Naive thymus-derived CD4-positive, alpha-beta T cell (primary cell): ENCODE results near the gene AHR. TPM values are rescaled to one million over a fixed set of nuclear protein-coding genes. Genes with fewer than 3 reads are reported as not detected.
A peak's percentile ranks its signal among the peaks of the same experiment; 100 is the strongest.
"Not testable (repeated sequence)": the region's sequence is repeated elsewhere in the genome, so short reads cannot be mapped to it uniquely, and the experiment has no call there.

ENCODE experiments used
- ATAC-seq: fragments of 150-1000 bp; cut with Tn5 transposase; 2 replicates; pipeline ENCODE4 v1.10.0; 2021; ENCODE audit warnings: mild to moderate bottlenecking, moderate library complexity
- CTCF ChIA-PET: fragments of 350-600 bp; sonication (Branson Sonifier 250); formaldehyde crosslinking; loops from one replicate; lab custom pipeline; 2021; ENCODE audit warnings: antibody characterized with exemption; lab: Charles Lee
- POLR2A ChIA-PET: fragments of 350-600 bp; sonication (Branson Sonifier 250); formaldehyde crosslinking; loops from one replicate; lab custom pipeline; 2021; ENCODE audit warnings: antibody characterized with exemption, inconsistent platforms; lab: Charles Lee
- DNase-seq, 9 donors: peaks; one replicate each; pipeline versions ENCODE4 v3.0.0 to v3.0.0-alpha.2; 2020 to 2022; ENCODE audit warnings: mixed read lengths in 1 of 9
- H3K27ac ChIP-seq: one replicate; pipeline ENCODE4 v1.7.0; 2013; ENCODE audit warnings: mild to moderate bottlenecking, low read depth, low read length, moderate library complexity
- H3K27me3 ChIP-seq, 2 donors: one replicate each; pipeline ENCODE4 v1.7.0; 2013; ENCODE audit warnings: low read length in 2 of 2, mild to moderate bottlenecking in 2 of 2, moderate library complexity in 2 of 2; ENCODE audit not compliant: control insufficient read depth in 2 of 2, insufficient read depth in 2 of 2
- H3K36me3 ChIP-seq, 3 experiments: 1 replicate in 2 of 3; 2 replicates in 1 of 3; pipeline ENCODE4 v1.7.0; 2013; ENCODE audit warnings: low read length in 3 of 3, mild to moderate bottlenecking in 3 of 3, moderate library complexity in 1 of 3; ENCODE audit not compliant: insufficient read depth in 3 of 3, control insufficient read depth in 2 of 3
- H3K4me1 ChIP-seq, 2 donors: one replicate each; pipeline ENCODE4 v1.7.0; 2013; ENCODE audit warnings: low read length in 2 of 2, mild to moderate bottlenecking in 2 of 2, moderate library complexity in 1 of 2; ENCODE audit not compliant: control insufficient read depth in 2 of 2, insufficient read depth in 2 of 2
- H3K4me3 ChIP-seq: 2 replicates; pipeline ENCODE4 v1.7.0; 2013; ENCODE audit warnings: mild to moderate bottlenecking, low read length
- H3K9me3 ChIP-seq, 3 experiments: 1 replicate in 2 of 3; 2 replicates in 1 of 3; pipeline ENCODE4 v1.7.0; 2013; ENCODE audit warnings: low read length in 3 of 3; ENCODE audit not compliant: control insufficient read depth in 2 of 3
- H3K27ac Mint-ChIP-seq, 9 donors: one replicate each; pipeline ENCODE4 v1.8.0; 2020 to 2022; ENCODE audit warnings: mixed read lengths in 9 of 9, mild to moderate bottlenecking in 8 of 9, moderate library complexity in 5 of 9, inconsistent platforms in 2 of 9
- H3K27me3 Mint-ChIP-seq, 5 donors: one replicate each; pipeline ENCODE4 v1.8.0; 2021 to 2022; ENCODE audit warnings: mixed read lengths in 5 of 5, mild to moderate bottlenecking in 1 of 5
- H3K36me3 Mint-ChIP-seq, 5 donors: one replicate each; pipeline ENCODE4 v1.8.0; 2020 to 2022; ENCODE audit warnings: mixed read lengths in 5 of 5, mild to moderate bottlenecking in 3 of 5, inconsistent platforms in 1 of 5
- H3K4me1 Mint-ChIP-seq, 7 donors: one replicate each; pipeline ENCODE4 v1.8.0; 2020 to 2022; ENCODE audit warnings: mixed read lengths in 7 of 7, mild to moderate bottlenecking in 3 of 7, inconsistent platforms in 1 of 7
- H3K4me3 Mint-ChIP-seq, 10 donors: one replicate each; pipeline ENCODE4 v1.8.0; 2020 to 2022; ENCODE audit warnings: mild to moderate bottlenecking in 10 of 10, mixed read lengths in 10 of 10, moderate library complexity in 6 of 10, inconsistent platforms in 2 of 10
- H3K9me3 Mint-ChIP-seq, 11 donors: one replicate each; pipeline ENCODE4 v1.8.0; 2020 to 2022; ENCODE audit warnings: mixed read lengths in 11 of 11, mild to moderate bottlenecking in 4 of 11, inconsistent platforms in 1 of 11, moderate library complexity in 1 of 11
- intact Hi-C, 2 donors: fragments of 100-400 bp; cut with micrococcal nuclease; formaldehyde crosslinking; loops; one replicate each; pipeline ENCODE4 v1.15.1; 2023
- polyA plus RNA-seq, 2 donors: library from polyadenylated mRNA; unstranded; fragments of 300-500 nt; fragmentation: Illumina TruSeq; gene quantifications; one replicate each; pipeline ENCODE4 v1.2.3, GENCODE V29; 2021
- total RNA-seq, 6 experiments: library from RNA in 5 of 6; stranded (reverse) in 5 of 6; gene quantifications; 1 replicate in 5 of 6; 2 replicates in 1 of 6; pipeline ENCODE4 v1.2.3 and lab custom pipeline; 2021 to 2026

Gene AHR
- total and polyA plus RNA-seq, 7 experiments from 2014 or later: 6.7 to 109 (median 16.0) TPM

DNA sequence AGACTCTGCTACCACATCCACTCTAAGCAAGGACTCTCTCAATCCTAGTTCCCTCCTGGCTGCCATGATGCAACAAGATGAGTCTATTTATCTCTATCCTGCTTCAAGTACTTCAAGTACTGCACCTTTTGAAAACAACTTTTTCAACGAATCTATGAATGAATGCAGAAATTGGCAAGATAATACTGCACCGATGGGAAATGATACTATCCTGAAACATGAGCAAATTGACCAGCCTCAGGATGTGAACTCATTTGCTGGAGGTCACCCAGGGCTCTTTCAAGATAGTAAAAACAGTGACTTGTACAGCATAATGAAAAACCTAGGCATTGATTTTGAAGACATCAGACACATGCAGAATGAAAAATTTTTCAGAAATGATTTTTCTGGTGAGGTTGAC is 40.7 kb downstream of the AHR start:
- CTCF ChIA-PET: no interaction called here
- Mint-ChIP-seq H3K27me3 (no peaks in the 10 kb centered on the region), H3K4me1 (peaks cover 0 to 14% (median 0%) of the 10 kb centered on the region in 7 donors), H3K36me3 (peaks cover 0 to 50% (median 37%) of the 10 kb centered on the region in 5 donors), H3K4me3 (no peak overlapping the region), H3K9me3 (peaks cover 0 to 5% (median 0%) of the 10 kb centered on the region in 11 donors), H3K27ac (peak overlapping the region in 1 of 9 donors; percentile 50)
- intact Hi-C loops: no loop called here
- no peak overlapping the region for H3K4me3 ChIP-seq
- H3K27ac ChIP-seq: no peak overlapping the region
- peaks cover 0 to 5% of the 10 kb centered on the region in 2 donors for H3K4me1 ChIP-seq
- peaks cover 4 to 29% (median 8%) of the 10 kb centered on the region in 3 experiments for H3K36me3 ChIP-seq
- H3K9me3 ChIP-seq: no peaks in the 10 kb centered on the region
- DNase-seq (no peak), ATAC-seq (no peak)
- POLR2A ChIA-PET: no interaction called here
- H3K27me3 ChIP-seq: no peaks in the 10 kb centered on the region

DNA sequence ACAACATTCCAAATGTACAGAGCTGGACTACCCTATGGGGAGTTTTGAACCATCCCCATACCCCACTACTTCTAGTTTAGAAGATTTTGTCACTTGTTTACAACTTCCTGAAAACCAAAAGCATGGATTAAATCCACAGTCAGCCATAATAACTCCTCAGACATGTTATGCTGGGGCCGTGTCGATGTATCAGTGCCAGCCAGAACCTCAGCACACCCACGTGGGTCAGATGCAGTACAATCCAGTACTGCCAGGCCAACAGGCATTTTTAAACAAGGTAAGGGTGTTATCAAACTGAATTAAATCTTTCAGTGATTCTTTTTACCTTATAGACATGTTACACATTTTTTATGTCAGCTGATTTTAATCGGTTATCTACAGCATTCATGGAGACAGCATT is 41.5 kb downstream of the AHR start:
- Histone ChIP-seq H3K36me3 (peaks cover under 1 to 22% (median 4%) of the 10 kb centered on the region in 3 experiments), H3K9me3 (no peaks in the 10 kb centered on the region), H3K4me1 (peaks cover 0 to 5% of the 10 kb centered on the region in 2 donors), H3K27me3 (no peaks in the 10 kb centered on the region), H3K27ac (no peak overlapping the region), H3K4me3 (no peak overlapping the region)
- peaks cover 0 to 14% (median 0%) of the 10 kb centered on the region in 7 donors for H3K4me1 Mint-ChIP-seq
- CTCF ChIA-PET: no interaction called here
- H3K36me3 Mint-ChIP-seq: peaks cover 0 to 46% (median 35%) of the 10 kb centered on the region in 5 donors
- no peaks in the 10 kb centered on the region for H3K27me3 Mint-ChIP-seq
- peak; percentile 21 for ATAC-seq
- DNase-seq: no peak
- POLR2A ChIA-PET: no interaction called here
- intact Hi-C loops: no loop called here
- peaks cover 0 to 5% (median 0%) of the 10 kb centered on the region in 11 donors for H3K9me3 Mint-ChIP-seq
- H3K27ac Mint-ChIP-seq: no peak overlapping the region
- H3K4me3 Mint-ChIP-seq: no peak overlapping the region

DNA sequence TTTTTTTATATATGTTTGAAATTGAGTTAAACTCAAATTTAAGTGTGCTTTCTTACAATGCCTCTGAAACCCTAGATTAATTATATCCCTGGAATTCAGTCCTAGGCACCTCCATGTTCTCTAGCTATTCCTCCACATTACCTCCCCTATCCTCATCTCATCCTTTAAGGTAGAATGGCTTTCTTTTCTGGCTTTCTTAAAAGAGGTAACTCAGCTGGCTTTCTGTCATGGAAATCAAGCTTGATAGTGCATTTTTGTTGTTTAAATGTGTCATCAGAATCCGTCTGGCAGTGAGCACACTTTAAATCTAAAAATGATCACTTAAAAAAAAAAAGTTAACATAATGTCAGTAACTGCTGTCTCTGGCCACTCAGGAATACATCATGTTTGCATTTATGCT is 42.2 kb downstream of the AHR start:
- POLR2A ChIA-PET: interaction anchor here (1.0 kb wide), 1 partner anchor 42 kb away, joined by 3 read pairs; the partner anchor contains the start of gene AHR
- Histone ChIP-seq H3K4me3 (no peak overlapping the region), H3K27me3 (no peaks in the 10 kb centered on the region), H3K4me1 (peaks cover 0 to 5% of the 10 kb centered on the region in 2 donors), H3K36me3 (peaks cover 0 to 21% (median 4%) of the 10 kb centered on the region in 3 experiments), H3K27ac (no peak overlapping the region), H3K9me3 (no peaks in the 10 kb centered on the region)
- Mint-ChIP-seq H3K36me3 (peaks cover 0 to 43% (median 32%) of the 10 kb centered on the region in 5 donors), H3K4me1 (peaks cover 0 to 14% (median 0%) of the 10 kb centered on the region in 7 donors), H3K9me3 (peaks cover 0 to 5% (median 0%) of the 10 kb centered on the region in 11 donors), H3K27ac (no peak overlapping the region), H3K27me3 (no peaks in the 10 kb centered on the region), H3K4me3 (no peak overlapping the region)
- no peak for DNase-seq
- no peak for ATAC-seq
- intact Hi-C loops: no loop called here
- CTCF ChIA-PET: no interaction called here

DNA sequence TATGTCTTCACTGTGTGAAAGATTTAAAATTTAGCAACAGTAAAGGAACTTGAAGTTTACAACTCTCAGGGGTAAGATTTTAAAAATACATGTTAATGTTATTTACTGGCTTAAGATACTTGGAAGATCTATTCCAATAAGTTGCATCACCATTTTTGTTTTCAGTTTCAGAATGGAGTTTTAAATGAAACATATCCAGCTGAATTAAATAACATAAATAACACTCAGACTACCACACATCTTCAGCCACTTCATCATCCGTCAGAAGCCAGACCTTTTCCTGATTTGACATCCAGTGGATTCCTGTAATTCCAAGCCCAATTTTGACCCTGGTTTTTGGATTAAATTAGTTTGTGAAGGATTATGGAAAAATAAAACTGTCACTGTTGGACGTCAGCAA is 44.3 kb downstream of the AHR start:
- Mint-ChIP-seq H3K9me3 (no peaks in the 10 kb centered on the region), H3K4me1 (peaks cover 0 to 14% (median 0%) of the 10 kb centered on the region in 7 donors), H3K27ac (no peak overlapping the region), H3K36me3 (peaks cover 0 to 33% (median 24%) of the 10 kb centered on the region in 5 donors), H3K4me3 (peak overlapping the region in 1 of 10 donors; percentile 39), H3K27me3 (no peaks in the 10 kb centered on the region)
- H3K36me3 ChIP-seq: peaks cover 0 to 15% (median 0%) of the 10 kb centered on the region in 3 experiments
- H3K4me3 ChIP-seq: no peak overlapping the region
- peaks cover 0 to 5% of the 10 kb centered on the region in 2 donors for H3K4me1 ChIP-seq
- intact Hi-C loops: no loop called here
- DNase-seq (no peak), ATAC-seq (no peak)
- no peak overlapping the region for H3K27ac ChIP-seq
- ChIA-PET POLR2A (no interaction called here), CTCF (no interaction called here)
- no peaks in the 10 kb centered on the region for H3K9me3 ChIP-seq
- no peaks in the 10 kb centered on the region for H3K27me3 ChIP-seq

DNA sequence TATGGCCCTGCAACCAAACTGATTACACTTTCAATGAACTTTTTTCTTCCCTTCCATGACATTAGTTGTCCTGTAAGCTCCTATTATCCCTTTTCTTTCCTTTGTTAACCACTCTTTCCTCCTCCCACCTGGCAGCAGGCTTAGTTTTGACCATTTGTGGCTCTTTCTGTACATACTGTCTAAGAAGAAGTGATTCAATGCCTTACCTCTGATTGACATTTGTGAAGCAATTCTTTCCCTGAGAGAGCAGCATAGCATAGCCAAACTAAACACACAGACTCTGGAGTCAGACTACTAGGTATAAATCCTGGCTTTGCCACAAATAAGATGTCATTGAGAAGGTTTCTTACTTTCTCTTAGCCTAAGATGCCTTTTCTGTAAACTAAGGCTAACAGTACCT is 48.9 kb downstream of the AHR start:
- Histone ChIP-seq H3K27me3 (no peaks in the 10 kb centered on the region), H3K4me1 (no peaks in the 10 kb centered on the region), H3K27ac (no peak overlapping the region), H3K4me3 (no peak overlapping the region), H3K9me3 (no peaks in the 10 kb centered on the region), H3K36me3 (peaks cover 0 to 6% (median 0%) of the 10 kb centered on the region in 3 experiments)
- Mint-ChIP-seq H3K27ac (peak overlapping the region in 1 of 9 donors; percentile 6), H3K27me3 (no peaks in the 10 kb centered on the region), H3K9me3 (peaks cover 0 to 30% (median 17%) of the 10 kb centered on the region in 11 donors), H3K4me1 (peaks cover 0 to 7% (median 0%) of the 10 kb centered on the region in 7 donors), H3K4me3 (no peak overlapping the region), H3K36me3 (peaks cover 12 to 53% (median 35%) of the 10 kb centered on the region in 5 donors)
- ChIA-PET CTCF (no interaction called here), POLR2A (no interaction called here)
- DNase-seq (no peak), ATAC-seq (peak; percentile 29)
- intact Hi-C loops: no loop called here

DNA sequence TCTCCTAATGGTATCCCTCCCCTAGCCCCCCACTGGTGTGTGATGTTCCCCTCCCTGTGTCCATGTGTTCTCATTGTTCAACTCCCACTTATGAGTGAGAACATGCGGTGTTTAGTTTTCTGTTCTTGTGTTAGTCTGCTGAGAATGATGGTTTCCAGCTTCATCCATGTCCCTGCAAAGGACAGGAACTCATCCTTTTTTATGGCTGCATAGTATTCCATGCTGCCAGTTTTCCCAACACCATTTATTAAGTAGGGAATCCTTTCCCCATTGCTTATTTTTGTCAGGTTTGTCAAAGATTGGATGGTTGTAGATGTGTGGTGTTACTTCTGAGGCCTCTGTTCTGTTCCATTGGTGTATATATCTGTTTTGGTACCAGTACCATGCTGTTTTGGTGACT is 50.5 kb downstream of the AHR start:
- intact Hi-C loops, H3K27me3 Mint-ChIP-seq, H3K9me3 ChIP-seq, POLR2A ChIA-PET, H3K4me1 Mint-ChIP-seq, H3K36me3 ChIP-seq, H3K4me1 ChIP-seq, H3K4me3 Mint-ChIP-seq, H3K27ac Mint-ChIP-seq, H3K27me3 ChIP-seq, H3K4me3 ChIP-seq, DNase-seq, H3K27ac ChIP-seq, ATAC-seq: not testable (repeated sequence)
- CTCF ChIA-PET: interaction anchor here (0.7 kb wide), 2 partner anchors 367 to 431 kb away, joined by 3 read pairs; no protein-coding TSS in a partner anchor
- Mint-ChIP-seq H3K36me3 (peaks cover 12 to 56% (median 29%) of the 10 kb centered on the region in 5 donors), H3K9me3 (peaks cover 0 to 30% (median 17%) of the 10 kb centered on the region in 11 donors)

DNA sequence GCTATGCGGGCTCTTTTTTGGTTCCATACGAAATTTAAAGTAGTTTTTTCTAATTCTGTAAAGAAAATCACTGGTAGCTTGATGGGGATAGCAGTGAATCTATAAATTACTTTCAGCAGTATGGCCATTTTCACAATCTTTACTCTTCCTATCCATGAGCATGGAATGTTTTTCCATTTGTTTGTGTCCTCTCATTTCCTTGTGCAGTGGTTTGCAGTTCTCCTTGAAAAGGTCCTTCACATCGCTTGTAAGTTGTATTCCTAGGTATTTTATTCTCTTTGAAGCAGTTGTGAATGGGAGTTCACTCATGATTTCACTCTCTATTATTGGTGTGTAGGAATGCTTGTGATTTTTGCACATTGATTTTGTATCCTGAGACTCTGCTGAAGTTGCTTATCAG is 51.9 kb downstream of the AHR start:
- POLR2A ChIA-PET, intact Hi-C loops, CTCF ChIA-PET, H3K27me3 ChIP-seq, H3K27ac ChIP-seq, H3K9me3 ChIP-seq, H3K4me1 ChIP-seq, ATAC-seq, H3K4me3 Mint-ChIP-seq, H3K36me3 ChIP-seq, H3K4me3 ChIP-seq, DNase-seq, H3K27ac Mint-ChIP-seq, H3K27me3 Mint-ChIP-seq, H3K4me1 Mint-ChIP-seq: not testable (repeated sequence)
- peaks cover 12 to 60% (median 31%) of the 10 kb centered on the region in 5 donors for H3K36me3 Mint-ChIP-seq
- peaks cover 0 to 30% (median 17%) of the 10 kb centered on the region in 11 donors for H3K9me3 Mint-ChIP-seq
